Activated T-helper 1 cell treated with Interleukin-2 at 50 U/mL for 16 hours (primary cell): Measurements from ENCODE around the gene SH3PXD2A.
"Not testable (repeated sequence)": the region's sequence is repeated elsewhere in the genome, so short reads cannot be mapped to it uniquely, and the experiment has no call there.

Experiments
- DNase-seq: peaks from one replicate; pipeline ENCODE4 v3.0.0-alpha.2; 2020; ENCODE audit warnings: low read depth

The SH3PXD2A gene

DNA sequence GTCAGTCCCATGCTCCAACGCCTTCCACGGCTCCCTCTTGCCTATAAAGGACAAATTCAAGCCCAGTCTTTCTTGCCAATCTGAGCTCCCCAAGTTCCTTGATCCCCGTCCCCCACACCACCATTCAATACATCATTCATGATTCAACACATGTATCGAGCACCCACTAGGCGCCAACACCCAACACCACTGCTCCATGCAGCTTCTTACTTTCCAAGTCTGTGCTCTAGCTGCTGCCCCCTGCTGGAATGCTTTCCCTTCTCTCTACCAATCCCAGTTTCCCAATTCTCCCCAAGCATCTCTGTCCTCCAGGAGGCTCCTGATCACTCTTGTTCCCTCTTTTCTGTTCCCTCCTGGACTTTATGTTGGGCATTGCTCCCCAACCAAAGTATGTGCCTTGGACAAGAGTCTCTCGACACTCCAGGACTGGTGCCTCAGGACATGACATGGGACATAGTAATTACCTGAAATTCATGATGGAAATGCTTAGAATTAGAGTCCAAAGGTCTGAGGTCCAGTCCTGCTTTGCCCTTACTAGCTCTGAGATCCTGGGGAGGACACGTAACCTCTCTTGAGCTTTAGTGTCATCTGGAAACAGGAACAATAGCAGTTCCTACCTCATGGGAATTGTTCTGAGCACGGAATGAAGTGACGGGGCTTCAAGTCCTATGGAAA is 189.2 kb downstream of the SH3PXD2A start:
- DNase-seq: no peak

DNA sequence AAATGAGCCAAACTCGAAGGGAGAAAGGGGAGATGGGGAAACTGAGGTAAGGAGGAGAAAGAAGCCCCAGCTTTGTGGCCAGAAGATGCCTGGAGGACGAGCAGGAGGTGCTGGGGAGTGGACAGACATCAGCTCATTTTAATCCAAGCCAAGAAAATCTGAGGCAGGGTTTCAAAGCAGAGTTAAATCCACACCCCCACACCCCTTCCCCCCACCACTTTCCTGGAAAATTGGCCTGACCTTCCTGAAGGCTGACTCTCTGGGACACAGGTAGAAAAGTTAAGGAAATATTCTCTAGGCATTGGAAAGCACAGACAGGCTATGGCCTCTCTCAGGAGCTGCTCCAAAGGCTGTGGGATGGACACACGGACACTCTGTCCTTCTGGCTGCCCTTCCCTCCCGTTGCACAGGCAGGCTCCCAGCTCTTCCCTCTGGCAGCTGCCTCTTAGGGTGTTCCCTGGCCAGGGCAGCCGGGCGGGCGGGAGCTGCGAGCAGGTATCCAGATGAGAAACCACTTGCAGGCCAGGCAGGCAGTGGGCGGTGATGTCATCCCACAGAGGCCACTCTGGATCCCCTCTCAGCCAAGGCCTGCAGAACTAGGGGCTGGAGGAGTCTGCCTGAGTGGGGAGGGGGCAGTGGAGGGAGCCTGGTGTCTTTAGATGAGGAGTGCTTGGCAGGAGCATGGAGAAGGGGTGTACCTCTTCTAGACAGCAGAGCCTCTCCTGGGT is 190.1 kb downstream of the SH3PXD2A start:
- no peak for DNase-seq

DNA sequence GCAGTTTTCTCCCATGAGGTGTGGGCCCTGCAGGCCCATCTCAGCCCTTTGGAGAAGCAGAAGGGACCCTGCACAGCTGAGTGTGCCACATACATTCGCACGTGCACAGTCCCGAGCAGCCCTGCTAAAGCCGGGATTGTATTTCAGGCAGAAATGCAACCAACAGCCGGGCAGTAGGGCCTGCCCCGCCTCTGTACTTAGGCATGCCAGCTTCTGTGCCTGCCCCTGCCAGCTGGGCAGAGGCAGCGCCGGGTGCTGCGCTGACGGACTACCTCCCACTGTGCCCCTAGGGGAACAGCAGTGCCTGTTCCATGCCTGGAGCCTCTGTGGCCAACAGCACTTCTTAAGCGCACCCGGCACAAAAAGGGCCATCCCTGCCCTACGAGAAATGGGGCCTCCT is 191.6 kb downstream of the SH3PXD2A start:
- no peak for DNase-seq

DNA sequence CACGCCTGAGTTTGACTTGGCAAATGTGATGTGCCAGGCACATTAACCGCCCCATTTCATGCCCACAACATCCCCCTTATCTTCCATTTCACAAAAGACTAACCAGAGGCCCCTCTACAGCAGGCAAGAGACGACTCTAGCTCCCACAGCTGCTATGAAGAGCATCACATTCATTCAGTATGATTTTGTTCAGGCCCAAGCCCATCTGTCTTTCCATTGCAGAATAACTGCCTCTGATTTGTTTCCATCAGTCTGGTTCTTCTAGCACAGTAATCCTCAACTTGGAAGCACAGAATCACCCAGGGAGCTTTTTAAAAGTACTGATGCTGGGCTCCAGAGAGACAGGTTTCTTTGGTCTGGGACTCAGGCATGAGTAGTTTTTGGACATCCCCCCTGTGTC is 192.1 kb downstream of the SH3PXD2A start:
- DNase-seq: no peak

DNA sequence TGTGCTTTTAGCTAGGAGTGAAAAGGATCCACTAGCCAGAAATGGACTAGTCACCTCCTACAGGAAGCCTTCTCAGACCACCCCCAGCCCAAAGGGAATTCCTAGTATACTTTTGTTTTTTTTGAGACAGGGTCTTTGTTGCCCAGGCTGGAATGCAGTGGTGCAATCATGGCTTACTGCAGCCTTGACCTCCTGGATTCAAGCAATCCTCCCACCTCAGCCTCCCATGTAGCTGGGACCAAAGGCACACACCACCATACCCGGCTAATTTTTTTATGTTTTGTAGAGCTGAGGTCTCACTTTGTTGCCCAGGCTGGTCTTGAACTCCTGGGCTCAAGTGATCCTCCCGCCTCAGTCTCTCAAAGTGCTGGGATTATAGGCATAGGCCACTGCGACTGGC is 192.7 kb downstream of the SH3PXD2A start:
- DNase-seq: not testable (repeated sequence)

DNA sequence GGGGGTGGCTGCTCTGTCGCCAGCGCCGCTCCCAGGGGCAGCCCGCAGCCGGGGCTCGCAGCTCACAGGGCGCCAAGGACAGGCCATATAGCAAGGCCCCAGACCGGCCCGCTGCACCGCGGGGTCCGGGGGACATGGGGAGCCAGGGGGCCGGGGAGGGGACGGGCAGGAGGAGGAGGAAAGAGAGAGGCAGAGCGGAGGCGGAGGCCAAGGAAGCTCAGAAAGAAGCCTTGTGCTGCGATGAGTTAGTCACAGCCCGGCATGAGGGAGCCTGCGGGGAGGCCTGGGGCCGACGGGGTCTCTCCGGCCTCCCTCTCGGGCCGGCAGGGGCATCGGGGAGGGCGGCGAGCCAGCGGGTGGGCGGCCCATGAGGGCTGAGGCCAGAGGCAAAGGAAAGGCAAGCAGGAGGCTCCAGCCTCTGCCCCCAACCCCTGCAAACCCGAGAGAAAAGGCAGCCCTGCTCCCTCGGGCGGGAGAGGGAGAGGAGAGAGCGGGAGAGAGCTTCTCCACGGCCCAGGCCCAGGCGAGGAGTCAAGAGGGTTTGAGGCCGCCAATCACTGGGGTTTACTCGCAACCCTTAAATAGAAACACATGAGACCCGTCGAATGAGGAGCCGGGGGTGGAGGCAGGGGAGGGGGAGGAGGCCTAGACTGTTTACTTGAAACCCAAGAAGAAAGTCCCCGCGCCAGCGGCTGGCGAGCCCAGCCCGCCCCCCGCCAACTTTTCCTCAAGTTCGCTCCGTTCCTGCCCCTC is 194.0 kb downstream of the SH3PXD2A start:
- DNase-seq: peak; percentile 32

DNA sequence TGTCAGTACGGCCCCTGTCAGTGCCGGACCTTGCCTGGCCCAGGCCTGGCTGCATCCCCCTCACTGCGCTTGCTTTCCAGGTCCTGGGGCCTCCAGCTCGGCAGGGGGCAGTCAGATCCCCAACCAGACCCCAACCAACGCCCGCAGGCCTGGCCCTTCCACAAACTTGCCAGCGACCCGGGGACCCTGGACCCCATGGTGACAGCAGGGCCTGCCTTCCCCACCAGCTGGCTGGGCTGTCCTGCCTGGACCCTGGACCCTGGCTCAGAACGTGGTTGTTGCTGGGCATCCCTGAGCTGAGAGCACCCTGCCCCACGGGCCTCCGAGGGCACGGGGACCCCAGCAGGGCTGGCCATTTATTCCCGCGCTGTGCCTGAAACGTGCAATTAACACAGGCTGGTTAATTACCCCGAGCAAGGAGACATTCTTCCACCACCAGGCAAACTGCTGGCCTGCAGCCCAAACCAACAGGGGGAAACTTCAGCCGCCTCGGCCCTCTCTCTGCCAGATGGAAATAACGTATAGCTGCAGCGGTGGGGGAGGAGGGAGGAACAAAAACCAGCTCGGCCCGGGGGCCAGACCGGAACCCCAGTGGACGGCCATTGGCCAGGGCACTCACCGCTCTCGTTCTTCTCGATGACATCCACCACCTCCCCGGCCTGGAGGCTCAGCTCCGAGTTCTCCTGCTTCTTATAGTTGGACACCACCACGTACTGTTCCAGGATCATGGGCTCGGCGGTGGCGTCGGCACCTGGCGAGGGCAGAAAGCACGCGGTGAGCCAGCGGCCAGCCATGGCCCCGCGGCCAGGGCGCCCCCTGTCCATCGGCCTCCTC is 194.8 kb downstream of the SH3PXD2A start:
- no peak for DNase-seq

DNA sequence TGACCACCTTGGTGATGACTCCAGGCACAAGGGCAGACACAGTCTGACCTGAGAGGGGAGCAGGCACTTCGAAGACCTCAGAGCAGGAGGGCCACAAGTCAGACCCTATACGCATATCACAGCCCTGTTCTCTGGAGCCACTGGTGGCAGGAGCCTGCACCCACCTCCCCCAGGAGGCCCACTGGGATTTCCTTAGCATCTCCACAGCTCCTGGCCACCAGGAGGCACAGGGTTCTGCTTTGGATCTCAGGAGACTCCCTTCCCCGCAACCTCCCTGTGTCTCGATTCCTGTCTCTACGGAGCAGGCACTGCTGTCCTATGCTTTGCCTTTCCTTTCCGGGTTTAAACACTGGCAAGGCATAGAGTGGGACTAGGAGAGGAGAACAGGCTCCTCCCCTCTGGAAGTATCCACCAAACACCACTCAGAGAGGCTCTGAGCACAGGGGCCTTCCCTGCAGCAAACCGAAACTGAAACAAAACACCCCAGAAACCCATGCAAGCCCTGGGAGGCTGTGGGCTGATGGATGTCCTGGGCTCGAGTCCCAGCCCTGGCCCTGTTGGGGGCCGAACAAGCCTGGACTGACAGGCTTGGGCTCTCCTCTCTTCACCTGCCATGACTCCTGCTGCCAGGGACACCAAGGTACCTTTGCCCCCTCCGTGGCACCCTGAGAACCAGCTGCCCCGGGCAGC is 195.6 kb downstream of the SH3PXD2A start:
- peak; percentile 18 for DNase-seq

DNA sequence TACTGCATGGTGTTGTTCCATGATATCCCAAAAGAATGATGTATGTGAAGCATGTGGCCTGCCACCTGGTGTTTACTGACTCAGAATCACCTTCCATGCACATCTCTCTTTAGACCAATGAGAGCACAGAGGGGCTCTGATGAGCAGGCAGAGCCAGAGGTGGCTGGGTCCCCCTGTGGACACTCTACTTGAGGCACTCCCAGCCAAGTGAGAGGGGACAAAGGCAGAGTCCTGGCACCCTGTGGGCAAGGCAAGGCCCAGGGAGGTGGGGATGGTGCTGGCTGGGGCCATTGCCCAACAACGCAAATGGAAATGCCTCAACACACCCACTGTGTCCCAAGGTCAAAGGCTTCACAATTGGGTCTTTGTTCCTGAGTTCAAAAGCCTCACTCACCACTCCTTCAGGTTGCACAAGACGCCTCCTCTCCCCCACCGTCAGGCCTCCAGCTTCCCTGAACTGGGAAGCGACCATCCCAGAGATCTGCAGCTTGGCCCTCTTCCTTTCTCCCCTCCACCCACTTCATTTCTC is 197.3 kb downstream of the SH3PXD2A start:
- no peak for DNase-seq

DNA sequence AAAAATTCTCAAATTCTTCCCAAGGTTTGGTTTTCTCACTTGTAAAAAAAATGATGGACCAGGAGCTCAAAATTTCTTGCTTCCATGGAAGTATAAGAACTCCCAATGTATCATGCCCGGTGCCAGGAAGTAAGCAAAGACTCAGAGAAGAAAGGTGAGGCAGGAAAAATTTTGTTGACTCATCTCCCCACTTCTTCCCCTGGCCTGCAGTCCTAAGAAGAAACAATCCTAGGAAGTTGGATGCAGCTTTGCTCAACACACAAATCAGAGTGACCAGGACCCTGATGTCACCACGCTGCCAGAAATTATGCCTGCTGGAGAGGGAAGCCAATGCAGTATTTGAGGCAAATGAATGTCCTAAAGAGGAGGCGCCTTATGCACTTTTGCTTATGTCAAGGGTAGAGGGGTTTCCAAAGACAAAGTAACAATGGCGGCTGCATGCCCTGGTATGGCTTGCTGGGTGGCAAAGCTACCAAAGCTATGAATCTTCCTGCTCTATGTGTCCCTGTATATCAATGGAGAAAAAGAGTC is 198.2 kb downstream of the SH3PXD2A start:
- no peak for DNase-seq

DNA sequence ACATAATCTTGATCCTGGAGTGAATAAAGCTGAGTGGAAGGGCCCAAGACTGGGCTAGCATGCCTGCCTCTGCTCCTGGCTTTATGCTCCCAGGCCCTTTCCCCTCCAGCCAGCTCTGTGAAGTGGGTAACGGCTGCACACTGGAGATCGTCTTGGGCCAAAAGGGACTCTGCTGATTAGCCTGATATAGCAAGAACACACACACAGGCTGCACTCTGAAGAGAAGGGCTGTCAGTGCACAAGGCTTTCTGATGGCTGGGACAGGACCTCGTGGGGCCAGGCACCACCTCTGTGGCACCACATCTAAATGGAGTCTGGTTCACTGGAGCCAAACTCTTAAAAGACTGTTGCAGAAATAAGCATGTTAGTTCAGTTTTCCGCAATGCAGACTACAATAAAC is 200.5 kb downstream of the SH3PXD2A start:
- DNase-seq: no peak

DNA sequence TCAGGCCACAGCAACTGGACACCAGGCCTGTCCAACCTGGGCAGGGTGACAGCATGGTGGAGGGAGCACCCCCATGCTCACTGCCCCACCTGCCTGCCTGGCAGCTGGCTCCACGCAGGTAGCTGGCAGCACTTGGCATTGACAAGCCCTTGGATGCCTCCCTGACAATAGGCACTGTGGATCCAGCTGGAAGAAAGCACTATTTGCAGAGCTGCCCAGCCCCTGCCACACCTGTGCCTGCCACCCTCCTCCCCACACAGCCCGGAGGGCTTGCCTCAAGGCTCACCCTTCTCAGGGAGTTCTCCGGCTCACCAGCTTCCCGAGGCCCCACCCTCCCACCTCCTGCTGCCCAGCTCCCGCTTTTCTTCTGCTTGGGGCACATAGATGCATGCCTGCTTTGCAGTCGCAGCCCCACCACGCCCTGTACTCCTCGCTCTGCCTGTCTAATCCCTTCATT is 201.8 kb downstream of the SH3PXD2A start:
- DNase-seq: no peak

DNA sequence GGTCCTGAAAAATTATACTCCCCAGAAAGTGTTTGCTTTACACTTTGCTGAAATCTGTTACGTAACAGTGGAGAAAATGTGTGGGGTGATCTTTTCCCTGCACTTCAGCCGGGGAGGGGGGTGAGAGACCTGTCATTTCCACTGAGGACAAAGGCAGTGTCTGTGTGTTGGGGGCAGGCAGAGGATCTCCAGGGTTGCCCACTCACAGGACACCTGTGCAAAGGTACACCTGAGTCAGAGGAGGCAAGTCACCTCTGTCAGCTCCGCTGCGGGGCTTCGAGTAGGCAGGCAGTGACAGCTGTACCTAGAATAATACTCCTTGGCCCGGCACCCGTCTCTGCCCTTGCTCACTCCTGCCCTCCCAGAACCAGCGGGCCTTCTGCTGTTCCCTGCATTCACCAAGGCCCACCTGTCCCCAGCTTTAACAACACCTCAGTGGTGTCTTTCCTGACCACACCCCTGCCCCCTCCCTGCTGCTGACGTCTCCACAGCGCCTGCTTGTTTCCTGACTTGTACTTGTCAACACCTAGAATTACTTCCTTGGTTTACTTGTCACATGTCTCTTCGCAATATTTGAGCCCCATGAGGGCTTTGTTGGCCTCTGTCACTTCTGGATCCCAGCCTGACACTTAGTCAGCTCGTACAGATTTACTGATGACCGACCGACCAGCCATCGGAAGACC is 202.6 kb downstream of the SH3PXD2A start:
- no peak for DNase-seq

DNA sequence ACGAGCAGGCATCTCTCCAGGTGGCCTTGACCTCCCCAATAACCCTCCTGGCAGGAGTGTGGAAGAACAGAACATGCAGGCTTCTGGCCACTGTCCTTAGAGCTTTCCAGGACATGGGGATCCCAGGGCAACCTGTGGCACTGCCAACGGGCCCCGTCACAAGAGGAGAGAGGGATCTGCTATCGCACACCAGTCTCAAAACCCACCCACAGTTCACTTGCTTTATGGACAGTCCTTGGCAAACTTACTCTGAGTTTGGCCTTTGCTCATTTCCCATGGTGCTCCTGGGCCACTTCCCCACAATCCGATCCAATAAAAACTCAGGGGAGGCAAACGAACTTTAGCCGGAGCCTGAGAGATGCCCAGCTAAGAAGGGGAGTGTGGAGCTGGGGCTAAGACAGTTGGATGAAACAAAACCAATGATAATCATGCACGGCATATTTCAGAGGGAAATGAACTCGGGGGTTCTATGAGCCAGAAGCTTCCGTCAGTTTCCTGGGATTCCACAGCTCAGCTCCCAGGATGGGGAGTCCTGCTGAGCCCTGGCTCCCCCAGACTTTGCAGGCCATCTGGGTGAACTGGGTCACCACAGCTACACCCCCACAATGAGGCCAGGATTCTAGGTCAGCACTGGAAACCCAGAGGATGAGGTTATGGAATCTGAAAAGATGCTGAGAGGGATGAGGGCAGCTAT is 203.4 kb downstream of the SH3PXD2A start:
- no peak for DNase-seq

DNA sequence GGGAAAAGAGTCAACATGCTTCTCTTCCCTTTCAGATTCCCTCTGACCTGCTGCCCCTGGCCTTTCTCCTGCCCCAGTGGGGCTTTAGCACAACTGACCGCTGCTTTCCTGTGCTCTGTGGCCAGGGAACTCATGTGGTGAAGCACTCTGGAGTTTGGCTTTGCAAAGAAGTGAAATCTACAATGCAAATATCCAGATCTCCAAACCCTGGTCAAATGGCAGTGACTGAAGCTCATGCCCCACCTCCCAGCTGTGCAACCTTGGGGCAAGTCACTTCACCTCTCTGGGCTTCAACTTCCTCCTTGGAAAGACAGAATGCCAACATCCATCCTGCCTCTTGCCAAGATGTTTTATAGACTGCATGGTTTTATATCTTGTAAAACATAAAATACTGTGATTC is 204.0 kb downstream of the SH3PXD2A start:
- DNase-seq: no peak

DNA sequence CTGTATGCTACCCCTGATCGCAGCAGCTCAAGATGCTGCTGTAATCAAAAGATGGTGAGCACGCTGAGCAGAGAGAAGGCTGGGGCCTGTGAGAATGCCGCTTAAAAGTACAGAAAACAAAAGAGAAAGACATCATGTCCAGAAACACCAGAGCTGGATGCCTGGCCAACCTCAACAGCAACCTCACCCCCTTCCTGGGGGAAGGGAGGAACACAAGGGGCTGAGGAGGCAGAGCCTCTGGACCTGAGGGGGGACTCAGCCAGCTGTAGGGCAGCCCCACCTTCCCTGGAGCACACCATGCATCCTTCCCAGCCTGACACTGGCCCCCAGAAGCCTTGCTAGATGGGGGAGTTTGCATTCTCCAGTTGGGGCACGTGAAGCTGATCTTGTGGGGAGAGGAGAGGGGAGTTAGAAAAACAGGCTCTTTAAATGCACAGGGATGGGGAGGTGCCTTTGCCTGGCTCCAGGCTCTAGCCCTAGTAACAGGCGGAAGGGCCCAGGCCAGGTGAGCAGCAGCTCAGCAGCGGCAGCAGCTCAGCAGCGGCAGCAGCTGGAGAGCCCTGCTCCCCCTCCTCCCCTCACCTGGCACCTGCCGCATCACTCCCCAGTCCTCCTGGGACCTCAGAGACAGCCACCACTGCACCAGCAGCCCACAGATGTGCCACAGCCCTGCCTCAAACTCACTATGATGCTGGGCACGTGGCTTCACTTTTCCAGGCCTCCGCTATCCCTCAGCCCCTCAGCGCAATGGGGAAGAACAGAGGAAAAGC is 205.5 kb downstream of the SH3PXD2A start:
- no peak for DNase-seq

DNA sequence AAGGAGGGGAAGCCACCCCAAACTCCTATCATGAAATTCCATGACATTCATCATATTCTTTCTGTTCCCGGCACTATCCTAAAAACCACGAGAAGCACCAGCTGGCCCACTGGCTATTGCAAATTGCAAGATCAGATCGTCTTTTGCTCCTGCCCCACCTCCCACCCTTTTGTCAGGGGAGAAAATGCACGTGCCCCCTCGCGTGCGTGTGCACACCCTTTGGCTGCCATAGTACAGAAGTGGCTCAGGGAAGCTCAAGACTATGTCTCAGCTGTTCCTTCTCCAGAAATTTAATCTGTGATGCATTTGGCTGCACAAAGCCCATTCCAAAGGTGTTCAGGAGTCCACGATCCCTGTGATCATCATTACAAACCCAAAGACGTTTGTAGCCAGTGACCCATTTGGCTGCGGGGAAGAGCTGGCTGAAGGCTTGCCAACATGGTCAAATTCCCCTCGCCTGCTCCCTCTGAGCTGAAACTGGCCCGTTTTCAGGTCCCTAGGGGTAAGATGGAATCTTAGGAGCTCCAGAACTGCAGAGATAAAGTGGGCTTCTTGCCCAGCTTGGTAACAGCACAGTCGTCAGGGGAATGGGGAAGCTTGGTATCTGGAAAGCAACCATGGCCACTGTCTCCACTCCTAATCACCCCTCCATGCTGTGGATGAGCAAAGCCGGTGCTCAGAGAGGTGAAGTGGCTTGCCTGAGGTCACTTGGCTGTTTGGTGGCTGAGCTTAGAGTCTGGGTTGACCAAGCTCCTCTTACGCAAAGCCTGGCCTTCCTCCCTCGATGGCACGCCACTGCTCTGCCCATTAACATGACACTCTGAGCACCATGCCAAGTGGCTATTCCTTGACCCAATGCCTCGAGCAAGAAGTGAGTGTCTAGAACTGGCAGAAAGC is 206.5 kb downstream of the SH3PXD2A start:
- DNase-seq: no peak

DNA sequence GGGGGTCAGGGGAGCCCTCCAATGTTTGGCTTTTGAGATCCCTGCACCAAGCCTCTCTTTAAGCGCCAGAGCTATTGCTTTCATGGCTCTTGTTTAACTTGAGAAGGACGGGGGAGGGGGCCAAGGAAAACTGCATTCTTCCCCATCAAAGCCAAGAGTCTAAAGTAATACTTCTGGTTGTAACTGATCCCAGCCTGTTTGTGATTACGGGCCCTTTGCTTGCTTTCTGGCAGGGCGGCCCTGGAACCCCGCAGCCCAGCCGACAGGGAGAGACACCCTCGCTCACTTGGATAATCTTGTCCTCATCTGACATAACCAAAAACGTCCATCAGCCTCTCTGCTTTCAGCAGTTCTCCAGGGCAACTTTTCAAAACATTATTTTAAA is 207.1 kb downstream of the SH3PXD2A start:
- DNase-seq: no peak
